ENCODE data around the gene POLE.

The POLE gene

GRCh38 chr12:132621657-132622435 lies 65.3 kb downstream of the POLE start:
- FAIRE-seq: no peak
- no peak; the same call in 1 of the 2 replicates for TF ChIP-seq POLR2A (IDR thresholded peaks at IDR 0.05; ENCODE audit: low read depth, low read length)
- no peak for TF ChIP-seq TAF1 (IDR thresholded peaks at IDR 0.05; ENCODE audit: borderline replicate concordance, low read depth, low read length)
- no peak; the same call in 1 of the 2 replicates for TF ChIP-seq POLR2AphosphoS5 (IDR thresholded peaks at IDR 0.05; ENCODE audit: low read depth, low read length)
- DNase-seq (ENCODE audit: insufficient read length): no peak

DNA sequence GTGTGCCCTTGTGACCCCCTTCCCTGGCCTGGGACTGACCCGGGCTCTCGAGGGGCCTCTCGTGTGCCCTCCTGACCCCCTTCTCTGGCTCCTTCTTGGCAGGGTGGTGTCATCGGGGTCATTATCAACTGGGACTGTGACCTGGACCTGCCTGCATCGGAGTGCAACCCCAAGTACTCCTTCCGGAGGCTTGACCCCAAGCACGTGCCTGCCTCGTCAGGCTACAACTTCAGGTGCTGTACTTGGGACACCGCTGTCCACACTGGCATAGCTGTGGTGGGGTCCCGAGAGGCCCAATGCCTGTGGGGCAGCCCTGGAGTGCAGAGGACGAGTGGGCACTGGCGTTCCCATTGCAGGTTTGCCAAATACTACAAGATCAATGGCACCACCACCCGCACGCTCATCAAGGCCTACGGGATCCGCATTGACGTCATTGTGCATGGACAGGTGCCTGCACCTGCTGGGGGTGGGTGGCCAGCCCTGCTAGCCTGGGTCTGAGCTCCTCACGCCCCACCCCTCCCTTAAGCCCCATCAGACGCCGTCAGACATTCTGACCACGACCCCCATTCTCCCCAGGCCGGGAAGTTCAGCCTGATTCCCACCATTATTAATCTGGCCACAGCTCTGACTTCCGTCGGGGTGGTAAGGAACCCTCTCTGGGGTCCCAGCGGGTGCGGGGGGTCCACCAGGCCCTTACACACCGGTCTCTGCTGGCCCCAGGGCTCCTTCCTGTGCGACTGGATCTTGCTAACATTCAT lies 66.1 kb downstream of the POLE start:
- TF ChIP-seq POLR2AphosphoS5 (IDR thresholded peaks at IDR 0.05; ENCODE audit: low read depth, low read length): peak; percentile 54
- TF ChIP-seq TAF1 (IDR thresholded peaks at IDR 0.05; ENCODE audit: borderline replicate concordance, low read depth, low read length): no peak
- no peak for DNase-seq (ENCODE audit: insufficient read length)
- FAIRE-seq: no peak

DNA sequence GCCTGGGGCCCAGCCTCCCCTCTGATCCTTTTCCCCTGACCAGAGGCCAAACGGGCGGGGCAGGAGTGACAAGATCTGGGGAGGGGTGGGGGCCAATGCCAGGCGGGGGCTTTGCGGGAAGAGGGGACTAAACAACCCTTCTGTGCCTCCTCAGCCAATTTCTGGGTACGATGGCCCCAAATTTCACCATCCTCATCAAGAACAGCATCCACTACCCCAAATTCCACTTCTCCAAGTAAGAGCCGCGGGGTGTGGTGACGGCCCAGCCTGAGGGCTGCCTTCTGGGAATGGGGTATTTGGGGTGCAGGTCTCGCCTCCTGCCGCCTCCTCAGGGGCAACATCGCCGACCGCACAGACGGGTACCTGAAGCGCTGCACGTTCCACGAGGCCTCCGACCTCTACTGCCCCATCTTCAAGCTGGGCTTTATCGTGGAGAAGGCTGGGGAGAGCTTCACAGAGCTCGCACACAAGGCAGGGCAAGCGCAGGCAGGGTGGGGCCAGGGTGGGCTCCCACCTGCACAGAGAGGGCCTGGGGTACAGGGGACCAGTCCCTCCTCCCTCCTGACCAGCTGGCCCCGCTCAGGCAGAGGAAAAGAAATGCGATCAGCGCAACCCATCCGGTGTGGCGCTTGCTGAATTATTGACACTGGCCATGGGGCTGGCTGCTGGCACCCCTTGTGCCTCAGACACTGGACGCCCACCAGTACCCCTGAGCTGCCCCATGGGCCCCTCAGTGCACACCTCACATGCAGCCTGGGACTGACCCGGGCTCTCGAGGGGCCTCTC lies 66.8 kb downstream of the POLE start:
- TF ChIP-seq POLR2A (IDR thresholded peaks at IDR 0.05; ENCODE audit: low read depth, low read length) (no peak), POLR2AphosphoS5 (IDR thresholded peaks at IDR 0.05; ENCODE audit: low read depth, low read length) (no peak), TAF1 (IDR thresholded peaks at IDR 0.05; ENCODE audit: borderline replicate concordance, low read depth, low read length) (no peak)
- no peak for DNase-seq (ENCODE audit: insufficient read length)
- FAIRE-seq: no peak

DNA sequence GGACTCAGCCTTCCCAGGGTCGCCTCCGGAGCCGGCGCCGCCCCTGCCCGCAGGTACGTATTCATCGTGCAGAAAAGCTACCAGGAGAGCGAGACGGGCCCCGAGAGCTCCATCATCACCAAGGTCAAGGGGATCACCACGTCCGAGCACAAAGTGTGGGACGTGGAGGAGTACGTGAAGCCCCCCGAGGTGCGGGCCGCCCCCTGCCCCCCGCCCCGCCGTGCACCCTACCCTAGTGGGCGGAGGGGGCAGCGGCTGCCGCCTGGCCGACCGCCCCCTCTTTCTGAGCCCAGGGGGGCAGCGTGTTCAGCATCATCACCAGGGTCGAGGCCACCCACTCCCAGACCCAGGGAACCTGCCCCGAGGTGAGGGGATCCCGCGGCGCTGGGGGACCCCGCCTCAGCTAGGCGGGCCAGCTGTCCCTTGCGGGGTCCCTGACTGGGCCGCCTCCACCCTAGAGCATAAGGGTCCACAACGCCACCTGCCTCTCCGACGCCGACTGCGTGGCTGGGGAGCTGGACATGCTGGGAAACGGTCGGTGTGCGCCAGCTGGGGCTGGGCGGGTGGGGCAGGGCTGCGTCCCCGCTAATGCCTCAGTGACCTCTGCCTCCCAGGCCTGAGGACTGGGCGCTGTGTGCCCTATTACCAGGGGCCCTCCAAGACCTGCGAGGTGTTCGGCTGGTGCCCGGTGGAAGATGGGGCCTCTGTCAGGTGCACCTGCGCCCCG lies 67.6 kb downstream of the POLE start:
- FAIRE-seq (no peak), DNase-seq (ENCODE audit: insufficient read length) (no peak)
- TF ChIP-seq POLR2A (IDR thresholded peaks at IDR 0.05; ENCODE audit: low read depth, low read length): no peak
- TF ChIP-seq TAF1 (IDR thresholded peaks at IDR 0.05; ENCODE audit: borderline replicate concordance, low read depth, low read length): no peak

DNA sequence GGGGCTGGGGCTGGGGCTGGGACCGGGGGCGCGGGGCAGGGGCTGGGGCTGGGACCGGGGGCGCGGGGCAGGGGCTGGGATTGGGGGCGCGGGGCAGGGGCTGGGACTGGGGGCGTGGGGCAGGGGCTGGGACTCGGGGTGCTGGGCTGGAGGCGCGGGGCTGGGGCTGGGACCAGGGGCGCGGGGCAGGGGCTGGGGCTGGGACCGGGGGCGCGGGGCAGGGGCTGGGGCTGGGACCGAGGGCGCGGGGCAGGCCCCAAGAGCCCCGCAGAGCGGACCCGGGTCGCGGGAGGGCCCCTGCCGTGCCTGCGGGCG lies 68.1 kb downstream of the POLE start:
- FAIRE-seq (no peak), DNase-seq (ENCODE audit: insufficient read length) (no peak)
- TF ChIP-seq POLR2AphosphoS5 (IDR thresholded peaks at IDR 0.05; ENCODE audit: low read depth, low read length): no peak
- TF ChIP-seq TAF1 (IDR thresholded peaks at IDR 0.05; ENCODE audit: borderline replicate concordance, low read depth, low read length): no peak
- no peak for TF ChIP-seq POLR2A (IDR thresholded peaks at IDR 0.05; ENCODE audit: low read depth, low read length)

GRCh38 chr12:132618683-132619043 lies 68.5 kb downstream of the POLE start, which contains the start of gene P2RX2:
Gene P2RX2, plus strand, starts transcription at chr12:132618776. Its CDS starts 41 bp downstream, at chr12:132618817.
- FAIRE-seq (no peak), DNase-seq (ENCODE audit: insufficient read length) (no peak)

DNA sequence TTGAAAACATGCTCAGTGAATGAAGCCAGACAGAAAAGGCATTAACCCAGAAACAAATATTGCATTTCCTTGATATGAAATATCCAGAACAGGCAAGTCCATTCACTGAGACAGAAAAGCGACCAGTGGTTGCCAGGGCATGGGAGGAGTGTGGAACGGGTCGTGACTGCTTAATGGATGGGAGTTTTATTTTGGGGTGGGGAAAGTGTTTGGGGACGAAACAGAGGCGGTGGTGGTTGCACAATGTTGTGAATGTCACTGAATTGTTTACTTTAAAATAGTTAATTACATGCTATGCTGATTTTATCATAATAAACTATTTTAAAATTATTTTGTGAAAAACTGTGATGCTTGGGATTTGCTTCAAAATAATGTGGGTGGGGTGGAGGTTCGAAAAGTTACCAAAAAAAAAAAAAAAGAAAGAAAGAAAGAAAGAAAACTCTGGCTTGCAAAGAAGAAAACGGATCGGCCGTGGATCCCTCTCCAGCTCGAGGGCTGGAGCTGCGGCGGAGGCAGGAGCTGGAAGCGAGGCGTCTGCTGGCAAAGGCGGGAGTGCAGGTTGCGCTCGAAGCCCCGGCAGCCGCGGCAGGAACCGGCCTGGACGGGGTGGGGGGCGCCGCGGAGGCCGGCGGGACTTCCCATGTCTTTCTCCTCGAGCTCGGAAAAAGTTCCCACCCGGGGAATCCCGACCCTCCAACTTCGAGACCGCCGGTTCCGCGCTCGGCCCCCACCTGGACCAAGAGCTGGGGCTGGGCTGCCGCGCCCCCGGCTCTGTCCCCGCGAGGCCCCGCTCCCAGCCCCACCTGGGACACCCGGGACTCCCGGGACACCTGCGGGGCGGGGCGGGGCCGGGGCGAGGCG lies 69.1 kb downstream of the POLE start:
- TF ChIP-seq POLR2A (IDR thresholded peaks at IDR 0.05; ENCODE audit: low read depth, low read length) (no peak), POLR2AphosphoS5 (IDR thresholded peaks at IDR 0.05; ENCODE audit: low read depth, low read length) (no peak), TAF1 (IDR thresholded peaks at IDR 0.05; ENCODE audit: borderline replicate concordance, low read depth, low read length) (no peak)
- FAIRE-seq: no peak
- no peak for DNase-seq (ENCODE audit: insufficient read length)

More at GRCh38 chr12:132618683-132619043, 68.5 kb downstream of the POLE start, which contains the start of gene P2RX2:
- TF ChIP-seq POLR2A (IDR thresholded peaks at IDR 0.05; ENCODE audit: low read depth, low read length) (no peak), POLR2AphosphoS5 (IDR thresholded peaks at IDR 0.05; ENCODE audit: low read depth, low read length) (no peak), TAF1 (IDR thresholded peaks at IDR 0.05; ENCODE audit: borderline replicate concordance, low read depth, low read length) (no peak)

- TF ChIP-seq TAF1 (IDR thresholded peaks at IDR 0.05; ENCODE audit: borderline replicate concordance, low read depth, low read length) (no peak), POLR2A (IDR thresholded peaks at IDR 0.05; ENCODE audit: low read depth, low read length) (no peak), POLR2AphosphoS5 (IDR thresholded peaks at IDR 0.05; ENCODE audit: low read depth, low read length) (no peak)
- DNase-seq (ENCODE audit: insufficient read length) (no peak), FAIRE-seq (no peak)
These were observed 69.9 kb downstream of the POLE start for GRCh38 chr12:132617135-132617701.

- FAIRE-seq (no peak), DNase-seq (ENCODE audit: insufficient read length) (no peak)
- no peak for TF ChIP-seq TAF1 (IDR thresholded peaks at IDR 0.05; ENCODE audit: borderline replicate concordance, low read depth, low read length)
- no peak for TF ChIP-seq POLR2A (IDR thresholded peaks at IDR 0.05; ENCODE audit: low read depth, low read length)
These were observed 71.5 kb downstream of the POLE start for GRCh38 chr12:132615579-132616038.
